GM18507 (cell line): ENCODE data around the gene TAOK1.

ENCODE experiments used
- DNase-seq: peaks from one replicate; pipeline ENCODE4 v3.0.0; 2011; ENCODE audit warnings: low read depth; ENCODE audit not compliant: insufficient read length; ENCODE audit errors: extremely low spot score
- FAIRE-seq: peaks from 2 replicates; lab custom pipeline; 2011; peaks lifted over from hg19 to GRCh38; lab: Jason Lieb, UNC

Gene TAOK1

DNA sequence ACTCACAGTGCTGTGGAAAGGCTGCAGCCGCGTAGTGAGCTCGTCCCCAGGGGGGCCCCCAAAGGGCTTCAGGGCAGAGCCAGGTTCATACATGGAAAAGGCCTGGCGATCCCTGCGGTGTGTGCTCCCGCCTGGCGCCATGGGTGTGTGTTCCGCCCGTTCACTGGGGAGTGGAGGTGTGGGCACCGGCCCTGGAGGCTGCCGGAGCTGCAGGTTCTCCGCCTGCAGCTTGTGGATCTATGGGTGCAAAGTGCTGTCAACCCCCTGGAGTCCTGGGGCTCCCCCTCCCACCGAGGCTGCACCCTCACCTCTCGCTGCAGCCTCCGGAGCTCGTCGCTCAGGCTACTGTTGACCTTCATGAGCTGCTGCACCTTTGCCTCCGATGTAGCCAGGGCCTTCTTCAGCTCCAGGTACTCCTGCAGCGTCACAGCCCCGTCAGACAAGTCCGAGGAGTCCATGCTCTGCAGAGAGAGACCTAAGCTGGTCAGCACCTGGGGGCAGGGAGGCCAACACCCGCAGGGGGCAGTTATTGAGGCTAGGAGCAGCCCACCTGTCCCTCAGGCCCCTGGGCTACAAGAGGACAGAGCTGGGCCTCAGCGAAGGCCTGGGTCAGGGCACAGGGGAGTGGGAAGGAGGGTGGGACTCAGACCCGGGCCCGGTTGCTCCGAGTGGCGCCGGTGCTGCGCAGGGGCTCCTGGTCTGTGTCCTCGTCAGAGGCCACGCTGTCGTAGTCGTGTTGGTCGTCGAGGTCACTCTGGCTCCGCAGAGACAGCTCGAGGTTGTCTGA lies 186.2 kb downstream of the TAOK1 start:
- DNase-seq, result no peak
- FAIRE-seq, result no peak

DNA sequence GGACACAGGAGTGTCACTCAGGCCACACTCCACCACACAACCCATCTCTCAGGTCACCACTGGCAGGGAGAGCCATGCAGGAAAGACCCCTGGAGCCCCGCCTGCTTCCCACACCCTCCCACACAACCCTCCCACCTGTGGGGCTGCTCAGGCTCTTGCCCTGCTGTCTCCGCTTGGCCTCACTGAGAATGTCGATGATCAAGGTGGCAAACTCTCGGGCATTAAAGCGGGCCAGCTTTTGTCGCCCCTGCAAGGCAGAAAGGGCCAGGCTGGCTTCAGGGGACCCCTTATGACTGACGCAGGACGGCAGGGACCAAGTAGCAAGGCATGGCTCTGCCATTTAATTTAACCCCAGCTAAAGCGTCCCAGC lies 186.8 kb downstream of the TAOK1 start:
- FAIRE-seq, result no peak
- DNase-seq, result no peak

DNA sequence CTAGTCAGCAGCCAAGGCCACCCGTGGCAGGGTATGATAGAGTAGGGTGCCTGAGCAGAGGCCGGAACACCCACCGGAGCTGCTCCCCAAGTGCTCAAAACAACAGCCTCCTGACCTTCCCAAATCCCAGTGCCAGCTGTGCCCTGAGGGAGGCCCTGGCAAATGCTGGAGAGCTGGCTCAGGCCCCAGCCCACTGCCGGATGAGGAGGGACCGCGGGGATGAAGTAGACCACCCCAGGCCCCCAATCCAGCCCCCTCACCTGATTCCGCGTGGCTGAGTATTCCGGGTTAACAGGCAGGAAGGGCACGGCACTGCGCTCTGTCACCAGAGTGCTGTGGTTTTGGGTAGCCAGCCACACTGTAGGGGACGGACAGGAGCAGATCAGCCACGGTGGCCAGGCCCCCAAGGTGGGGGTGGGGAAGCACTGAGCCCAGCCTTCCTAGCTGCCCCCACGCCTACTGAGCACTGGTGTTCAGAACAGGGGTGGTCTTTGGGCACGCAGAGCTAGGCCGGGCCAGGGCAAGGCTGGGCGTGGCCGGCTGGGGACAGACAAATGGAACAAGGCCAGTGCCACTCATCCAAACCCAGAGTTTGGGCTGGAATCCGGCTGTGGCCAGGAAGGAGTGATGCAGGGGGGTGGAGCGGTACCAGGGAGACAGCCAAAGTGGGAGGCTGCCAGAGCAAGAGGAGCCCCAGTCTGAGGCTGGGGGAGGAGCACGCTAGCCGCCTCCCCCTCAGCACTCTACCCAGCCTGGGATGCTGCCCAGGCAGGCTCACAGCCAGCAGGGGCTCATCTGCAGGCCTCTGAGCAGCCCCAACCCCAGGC lies 187.4 kb downstream of the TAOK1 start:
- FAIRE-seq (no peak), DNase-seq (no peak)

DNA sequence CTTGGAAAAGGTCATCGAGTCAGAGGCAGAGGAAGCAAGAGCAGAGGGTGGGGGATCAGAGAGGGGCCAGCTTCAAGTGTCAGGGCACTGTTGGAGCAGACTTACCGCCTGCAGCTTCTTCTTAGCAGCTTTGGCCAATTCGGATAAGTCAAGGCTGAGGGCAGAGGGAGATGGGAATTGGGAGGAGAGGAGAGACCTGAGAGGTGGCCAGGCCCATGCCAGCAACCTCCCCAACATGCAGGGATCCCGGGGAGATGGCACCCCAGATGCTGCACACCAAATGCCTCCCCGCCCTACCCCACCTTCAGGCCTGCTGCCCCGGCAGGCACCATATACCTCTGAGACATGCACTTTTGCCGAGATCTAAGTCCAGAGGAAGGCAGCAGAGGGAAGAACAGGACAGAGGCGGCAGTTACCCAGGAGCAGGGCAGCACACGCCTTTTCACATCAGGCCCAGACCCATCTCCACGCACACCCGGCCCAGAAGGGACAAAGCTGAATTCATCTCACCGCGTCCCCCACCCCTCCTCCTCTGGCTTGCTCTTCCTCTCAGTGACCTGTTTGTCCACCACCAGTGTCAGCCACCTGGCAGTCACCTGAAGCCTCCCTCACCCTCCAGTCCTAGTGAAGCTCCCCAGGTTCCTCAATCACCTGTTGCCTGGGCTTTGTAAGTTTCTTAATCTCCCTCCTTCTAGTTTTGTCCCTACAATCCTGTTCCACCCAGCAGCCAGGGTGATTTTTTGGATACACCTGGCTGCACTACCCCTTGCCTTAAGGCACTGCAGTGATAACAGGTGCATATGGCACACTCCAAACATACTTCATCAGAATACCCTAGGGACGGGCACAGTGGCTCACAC lies 188.7 kb downstream of the TAOK1 start:
- FAIRE-seq, result no peak
- no peak for DNase-seq

DNA sequence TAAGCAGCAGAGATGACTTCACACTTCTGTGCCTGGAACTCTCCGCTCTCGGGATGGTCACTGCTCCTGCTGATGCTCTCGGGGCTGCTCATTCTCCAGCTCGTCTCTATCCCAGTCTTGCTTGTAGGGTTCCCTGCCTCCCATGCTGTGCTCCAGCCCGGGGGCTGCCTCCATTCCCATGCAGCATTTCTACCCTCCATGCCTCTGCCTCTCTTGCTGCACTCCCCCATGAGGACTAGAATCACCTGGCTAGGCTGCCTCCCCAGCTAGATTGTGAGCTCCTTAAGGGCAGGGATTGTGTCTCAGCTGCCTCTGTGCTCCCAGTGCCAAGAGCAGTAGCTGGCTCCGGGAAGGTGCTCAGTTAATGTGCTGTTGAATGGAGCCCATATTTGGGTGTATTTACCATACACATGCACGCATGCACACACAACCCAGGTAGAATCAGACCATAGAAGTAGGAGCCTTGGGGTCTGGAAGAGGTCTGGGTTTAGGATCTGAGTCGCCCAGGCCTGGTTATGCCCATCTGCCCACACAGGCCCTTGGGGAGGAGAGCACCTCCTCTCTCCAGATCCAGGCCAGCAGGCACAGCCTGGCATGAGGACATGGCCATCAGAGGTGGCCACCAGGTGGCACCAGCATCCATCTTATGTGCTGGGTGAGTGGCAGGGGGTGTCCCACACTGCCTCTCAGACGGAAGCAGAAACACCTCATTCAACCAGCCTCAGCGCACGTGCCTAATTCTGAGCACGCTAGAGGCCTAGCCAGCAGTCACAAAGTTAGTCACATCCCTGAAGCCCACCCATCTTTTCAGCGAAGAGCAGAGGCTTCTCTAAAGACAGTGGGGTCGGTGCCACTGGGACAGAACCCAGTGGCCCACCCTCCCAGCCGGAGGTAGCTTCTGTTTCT lies 190.0 kb downstream of the TAOK1 start:
- FAIRE-seq (peak; percentile 95), DNase-seq (peak; percentile 86)

DNA sequence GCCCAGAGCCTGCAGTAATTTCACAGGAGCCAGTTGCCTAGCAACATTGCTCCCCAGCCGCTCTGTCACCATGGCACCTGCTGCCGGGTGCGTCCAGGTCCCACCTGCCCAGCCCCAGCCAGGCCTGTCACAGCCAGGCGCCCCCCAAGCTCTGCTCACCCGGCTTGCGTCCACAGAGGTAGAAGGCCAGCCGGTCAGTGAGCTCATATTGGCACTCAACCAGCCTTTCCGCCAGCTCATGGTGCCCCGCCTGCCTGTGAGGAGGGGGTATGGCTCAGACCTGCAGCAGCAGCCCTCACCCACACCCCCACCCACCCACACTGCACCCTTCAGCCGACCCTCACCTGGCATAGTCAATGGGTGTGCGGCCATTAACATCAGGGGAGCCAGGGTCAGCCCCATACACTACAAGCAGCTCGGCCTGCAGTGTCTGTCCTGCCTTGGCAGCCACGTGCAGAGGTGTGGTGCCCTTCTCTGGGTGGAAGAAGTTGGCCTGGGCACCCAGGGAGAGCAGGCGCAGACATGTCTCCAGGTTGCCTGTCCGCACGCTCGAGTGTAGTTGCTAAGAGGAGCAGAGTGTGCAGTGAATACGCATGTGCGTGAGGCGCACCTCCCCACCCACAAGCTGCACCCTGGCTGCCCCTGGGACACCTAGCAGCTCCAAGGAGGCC lies 191.6 kb downstream of the TAOK1 start:
- FAIRE-seq, result no peak
- DNase-seq, result no peak

DNA sequence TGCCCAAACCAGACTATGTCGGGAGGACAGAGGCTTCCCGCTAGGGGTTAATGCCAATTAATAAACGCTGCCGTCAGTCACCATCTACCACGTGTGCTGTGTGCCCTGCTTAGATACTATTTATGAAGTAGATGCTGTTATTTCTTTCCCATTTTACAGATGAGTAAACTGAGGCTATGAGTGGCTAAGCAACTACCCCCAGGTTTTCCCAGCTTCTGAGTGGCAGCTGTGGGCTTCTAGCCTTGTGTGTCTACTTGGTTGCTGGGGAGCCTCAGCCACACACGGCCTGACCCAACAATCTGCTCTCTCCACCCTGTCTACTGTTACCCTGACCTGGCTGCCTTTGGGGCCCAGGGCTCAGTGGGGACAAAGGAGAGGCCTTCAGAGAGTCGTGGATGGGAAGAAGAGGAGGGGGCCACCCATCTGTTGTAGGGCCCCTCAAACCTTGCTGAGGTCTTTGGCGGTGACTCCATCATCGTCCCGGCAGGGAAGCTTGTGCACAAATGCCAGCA lies 192.1 kb downstream of the TAOK1 start:
- DNase-seq, result no peak
- no peak for FAIRE-seq

DNA sequence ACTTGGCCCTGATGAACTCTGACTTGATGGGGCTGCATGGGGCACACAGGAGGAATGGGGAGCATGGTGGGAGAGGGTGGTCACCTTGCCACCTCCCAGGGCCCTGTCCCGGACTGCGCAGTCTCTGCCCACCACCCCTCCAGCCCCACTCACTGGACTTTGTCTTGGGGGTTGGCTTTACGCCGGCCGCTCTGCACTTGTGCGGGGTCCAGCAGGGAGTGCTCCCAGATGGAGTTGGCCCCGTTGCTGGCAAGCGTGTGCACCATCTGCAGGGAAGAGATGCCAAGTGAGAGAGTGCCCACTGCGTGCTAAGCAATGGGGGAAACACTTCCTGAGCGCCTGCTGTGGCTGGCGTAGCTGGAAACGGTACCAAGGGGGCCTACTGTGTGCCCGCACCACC lies 192.6 kb downstream of the TAOK1 start:
- FAIRE-seq (no peak), DNase-seq (no peak)

DNA sequence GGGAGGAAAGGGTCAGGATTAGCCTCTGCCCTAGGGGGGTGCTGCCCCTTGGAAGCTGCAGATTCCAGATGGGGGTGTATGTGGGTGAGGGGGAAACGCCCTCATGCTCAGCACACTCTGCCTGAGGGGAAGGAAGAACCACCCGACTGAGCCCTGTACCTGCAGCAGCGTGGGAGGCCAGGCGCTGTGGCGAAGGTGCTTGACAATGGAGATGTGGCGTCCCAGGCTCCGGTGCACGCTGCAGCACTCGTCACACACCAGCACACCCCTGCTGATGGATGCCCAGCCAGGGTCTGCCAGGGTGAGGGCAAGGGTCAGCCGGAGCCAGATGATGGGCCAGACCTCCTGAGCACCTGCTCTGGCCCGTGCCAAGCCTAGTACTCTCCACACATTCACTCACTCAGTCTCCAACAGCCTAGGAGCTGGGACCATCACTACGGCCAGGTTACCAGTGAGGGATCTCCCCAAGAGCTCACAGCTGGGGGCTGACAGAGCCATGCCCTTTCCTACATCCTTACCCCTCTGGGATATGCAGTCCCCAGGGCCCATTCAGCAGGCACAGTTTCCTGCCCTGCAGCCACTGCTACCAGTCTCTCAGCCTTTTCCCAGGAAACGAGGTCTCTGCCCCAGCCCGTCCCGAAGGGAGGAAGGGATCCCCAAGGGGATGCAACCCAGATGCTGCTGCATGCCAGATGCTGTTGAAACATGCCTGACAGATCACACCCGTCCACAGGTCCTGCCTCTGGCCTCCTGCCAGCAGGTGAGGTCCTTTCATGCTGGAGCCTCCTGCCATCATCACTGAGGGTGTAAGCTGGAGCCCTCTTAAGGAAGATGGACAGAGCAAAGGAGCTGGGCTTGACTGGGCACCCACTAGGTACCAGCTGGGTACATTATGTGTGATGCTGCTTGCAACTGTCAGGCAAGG lies 193.4 kb downstream of the TAOK1 start:
- no peak for FAIRE-seq
- no peak for DNase-seq

DNA sequence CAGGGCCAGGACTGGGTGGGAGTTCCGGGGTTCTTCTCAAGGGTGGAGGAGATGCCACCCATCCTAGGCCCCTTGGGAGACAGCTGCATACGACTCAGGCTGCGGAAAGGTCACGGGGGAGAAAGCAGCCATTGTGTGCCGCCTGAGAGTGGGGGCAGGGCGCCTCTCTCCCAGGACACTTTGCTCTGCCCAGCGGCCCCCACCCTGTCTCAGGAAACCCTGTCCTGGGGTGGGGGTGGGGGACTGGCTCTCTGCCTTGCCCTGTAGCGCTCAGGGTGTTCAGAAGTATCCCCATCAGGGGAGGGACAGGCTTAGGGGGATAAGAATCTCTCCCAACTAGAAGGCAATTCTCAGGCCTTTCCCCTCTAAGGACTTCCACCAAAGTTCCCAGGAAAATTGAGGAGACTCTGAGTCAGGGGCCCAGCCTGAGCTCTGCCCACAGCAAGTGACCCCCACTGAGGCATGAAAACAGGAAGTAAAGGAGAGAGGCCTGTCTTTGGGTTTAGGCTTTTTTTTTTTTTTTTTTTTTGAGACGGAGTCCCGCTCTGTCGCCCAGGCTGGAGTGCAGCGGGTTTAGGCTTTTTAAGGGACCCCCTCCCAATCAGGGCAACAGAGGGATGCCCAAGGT lies 194.4 kb downstream of the TAOK1 start:
- DNase-seq, result no peak
- peak; percentile 56 for FAIRE-seq

DNA sequence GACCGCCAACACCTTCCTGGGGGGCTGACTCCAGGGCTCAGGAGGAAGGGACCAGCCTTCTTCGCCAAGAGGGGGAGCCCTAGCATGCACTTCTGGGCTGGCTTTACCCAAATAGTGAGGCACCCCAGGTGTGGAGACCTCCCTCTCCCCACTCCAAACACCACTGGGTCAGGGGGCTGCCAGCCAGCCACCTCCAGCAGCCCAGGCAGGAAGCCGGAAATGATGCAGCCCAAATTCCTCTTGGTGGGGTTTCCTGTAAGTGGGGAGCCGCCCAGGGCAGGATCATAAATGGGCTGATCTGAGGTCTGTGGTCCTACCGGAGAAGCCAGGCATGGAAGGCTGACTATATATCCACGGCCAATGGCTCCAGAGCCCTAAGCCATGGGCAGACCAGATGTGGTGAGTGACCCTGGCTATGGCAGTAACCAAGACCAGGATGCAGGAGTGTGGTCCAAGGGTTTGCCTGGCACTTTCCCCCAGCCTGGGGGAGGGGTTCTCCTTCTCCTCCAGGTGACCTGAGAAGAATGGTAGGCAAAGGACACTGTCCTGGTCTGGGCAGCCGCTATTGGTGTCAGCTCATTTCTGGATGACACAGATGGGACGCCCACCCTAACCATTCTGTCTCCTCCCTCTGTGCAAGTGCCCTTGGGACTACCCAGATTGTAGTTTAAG lies 195.1 kb downstream of the TAOK1 start:
- FAIRE-seq, result no peak

DNA sequence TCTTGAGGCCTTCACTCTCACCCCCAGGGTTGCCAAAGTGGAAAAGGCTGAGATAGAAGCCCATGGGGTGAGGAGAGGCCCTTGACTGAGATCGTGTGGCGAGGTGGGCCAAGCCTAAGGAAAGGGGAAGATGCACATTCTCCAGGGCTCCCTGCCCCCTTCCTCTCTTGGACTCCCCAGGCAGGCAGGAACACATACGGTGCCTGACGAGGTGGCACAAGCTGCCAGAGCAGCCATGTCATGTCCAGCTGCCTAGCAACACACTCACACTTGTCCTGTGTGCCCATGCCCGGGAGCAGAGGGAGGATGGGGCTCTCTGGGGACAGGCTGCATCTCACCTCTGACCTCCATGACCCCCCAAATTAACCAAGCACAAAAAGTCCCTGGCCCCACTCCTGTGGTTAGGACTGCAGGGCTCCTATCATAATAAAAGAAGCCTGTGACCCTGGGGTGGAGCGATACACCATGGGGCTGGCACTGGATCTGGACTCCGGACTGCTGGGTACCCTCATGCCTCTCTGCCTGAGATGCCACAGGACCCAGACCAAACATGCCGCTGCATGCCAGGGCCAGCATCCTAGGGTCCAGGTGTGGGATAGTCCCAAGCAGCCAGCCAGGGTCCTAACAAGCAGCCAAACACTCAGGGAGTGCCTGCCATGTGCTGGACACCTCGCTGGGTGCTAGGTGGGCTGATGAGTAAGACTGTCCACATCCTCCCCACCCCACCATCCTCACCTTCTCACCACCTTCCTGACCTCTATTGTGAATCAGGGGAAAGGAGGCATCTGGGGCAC lies 196.7 kb downstream of the TAOK1 start:
- FAIRE-seq, result no peak
- no peak for DNase-seq

More for the DNA sequence above, 195.1 kb downstream of the TAOK1 start:
- no peak for DNase-seq

DNA sequence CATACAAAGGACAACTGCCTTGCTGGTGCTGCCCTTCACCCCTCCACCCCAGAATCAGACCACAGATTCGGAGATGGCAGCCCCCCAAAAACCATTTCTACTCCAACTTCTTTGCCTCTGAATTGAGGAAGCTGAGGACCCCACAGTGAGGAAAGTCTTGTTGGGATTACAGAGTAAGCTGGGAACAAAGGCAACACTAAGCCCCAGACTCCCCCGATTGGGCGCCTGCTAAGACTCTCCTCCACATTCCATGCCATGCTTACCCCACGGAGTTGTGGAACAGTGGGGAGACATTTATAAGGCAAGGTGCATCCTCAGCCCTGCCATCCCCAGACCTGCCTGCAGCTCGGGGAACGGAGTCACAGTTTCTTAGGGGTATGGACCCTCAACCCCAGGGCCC lies 197.4 kb downstream of the TAOK1 start:
- no peak for DNase-seq

DNA sequence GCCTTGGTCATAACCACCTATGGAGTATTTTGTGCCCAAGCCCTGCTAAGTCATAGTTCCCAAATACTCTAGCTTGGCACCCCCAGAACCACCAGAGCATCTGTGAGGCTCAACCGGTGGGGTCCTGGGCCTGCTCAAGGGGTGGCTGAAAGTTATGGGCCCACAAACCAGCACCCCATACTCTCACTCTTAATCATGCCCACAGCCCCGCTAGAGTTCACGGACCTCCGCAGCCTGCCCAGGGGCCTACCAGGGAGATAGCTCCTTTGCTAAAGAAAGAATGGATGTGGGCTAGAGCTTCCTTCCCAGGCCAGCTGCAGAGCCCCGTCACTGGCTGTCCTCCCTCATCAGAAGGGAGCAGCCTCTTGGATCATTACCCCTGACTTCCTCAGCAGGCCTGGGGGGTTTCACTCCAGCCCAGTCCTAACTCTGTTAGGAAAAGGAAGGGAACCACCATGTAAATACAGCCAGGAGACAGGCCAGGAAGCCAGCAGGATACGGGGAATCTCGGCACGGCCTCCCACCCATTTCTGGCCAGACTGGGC lies 197.9 kb downstream of the TAOK1 start:
- FAIRE-seq (no peak), DNase-seq (no peak)

More for the DNA sequence above, 197.4 kb downstream of the TAOK1 start:
- no peak for FAIRE-seq
